Spleen (tissue), 11 donors: ENCODE measurements around the gene TET3. TPM values are rescaled to one million over a fixed set of nuclear protein-coding genes. Genes with fewer than 3 reads are reported as not detected.
A peak's percentile ranks its signal among the peaks of the same experiment; 100 is the strongest.

ENCODE experiments used
- DNase-seq: peaks from one replicate; pipeline ENCODE4 v3.0.0-alpha.2; 2020
- H3K27ac ChIP-seq, 8 donors: fragments of 200-600 bp; sonication (generic) in 7 of 8; 1 replicate in 4 of 8; 2 replicates in 4 of 8; pipeline versions ENCODE4 v1.5.0 to v1.8.0; 2016 to 2021; ENCODE audit warnings: inconsistent platforms in 4 of 8, mild to moderate bottlenecking in 4 of 8, moderate library complexity in 1 of 8
- H3K27me3 ChIP-seq, 7 donors: fragments of 200-600 bp; sonication (generic) in 6 of 7; replicated peaks in 1 of 7; 1 replicate in 4 of 7; 2 replicates in 3 of 7; pipeline versions ENCODE4 v1.5.0 to v1.8.0; 2016 to 2021; ENCODE audit warnings: inconsistent platforms in 3 of 7, mild to moderate bottlenecking in 1 of 7
- H3K36me3 ChIP-seq, 6 donors: fragments of 200-600 bp; sonication (generic) in 5 of 6; 1 replicate in 4 of 6; 2 replicates in 2 of 6; pipeline versions ENCODE4 v1.5.0 to v1.8.0; 2016 to 2021; ENCODE audit warnings: inconsistent platforms in 2 of 6
- H3K4me1 ChIP-seq, 6 donors: fragments of 200-600 bp; sonication (generic) in 5 of 6; 1 replicate in 3 of 6; 2 replicates in 3 of 6; pipeline versions ENCODE4 v1.5.0 to v1.8.0; 2016 to 2021; ENCODE audit warnings: inconsistent platforms in 3 of 6
- H3K4me3 ChIP-seq, 8 donors: fragments of 200-600 bp; sonication (generic) in 7 of 8; 1 replicate in 4 of 8; 2 replicates in 4 of 8; pipeline versions ENCODE4 v1.5.0 to v1.8.0; 2016 to 2021; ENCODE audit warnings: inconsistent platforms in 4 of 8, mild to moderate bottlenecking in 4 of 8, moderate library complexity in 2 of 8
- H3K9me3 ChIP-seq, 8 donors: fragments of 200-600 bp; sonication (generic) in 7 of 8; 1 replicate in 4 of 8; 2 replicates in 4 of 8; pipeline versions ENCODE4 v1.5.0 to v1.8.0; 2016 to 2021; ENCODE audit warnings: inconsistent platforms in 4 of 8
- CTCF ChIP-seq, 11 experiments: fragments of 200-600 bp in 7 of 11; fragments of 450-650 bp in 4 of 11; sonication (generic) in 4 of 11; IDR thresholded peaks in 8 of 11; conservative IDR thresholded peaks in 3 of 11; 1 replicate in 7 of 11; 2 replicates in 4 of 11; pipeline versions ENCODE4 v1.4.0 to v1.8.0; 2016 to 2021; ENCODE audit warnings: antibody characterized with exemption in 11 of 11, inconsistent platforms in 4 of 11, mild to moderate bottlenecking in 1 of 11
- POLR2A ChIP-seq, 3 donors: fragments of 450-650 bp; IDR thresholded peaks; one replicate each; pipeline ENCODE4 v1.5.1; 2017; ENCODE audit warnings: antibody characterized with exemption in 3 of 3, mild to moderate bottlenecking in 1 of 3
- POLR2AphosphoS5 ChIP-seq, 3 donors: sonication (generic); formaldehyde crosslinking; IDR thresholded peaks; one replicate each; pipeline ENCODE4 v1.5.1; 2017; ENCODE audit warnings: antibody characterized with exemption in 3 of 3
- WGBS, 5 donors: extraction: QIAGEN DNeasy Blood & Tissue Kit in 3 of 5; methylation state at CpG; one replicate each; pipeline versions ENCODE4 v1.1.5 to v1.1.7; 2013 to 2018; 5-methylcytosine and 5-hydroxymethylcytosine counted together
- intact Hi-C: fragments of 100-400 bp; cut with DNase I; formaldehyde crosslinking; loops from one replicate; pipeline ENCODE4 v1.15.0; 2023; ENCODE audit warnings: low total_unique reads
- polyA plus RNA-seq, 3 donors: library from polyadenylated mRNA; stranded (reverse); fragments of 200-250 nt; gene quantifications; one replicate each; pipeline ENCODE4 v1.2.1, GENCODE V29; 2013
- total RNA-seq, 7 donors: library from RNA; depleted of rRNA in 3 of 7; stranded (reverse); fragments of >200 nt in 3 of 7; fragmentation: NEBNext Ultra II Directional in 4 of 7; extraction: Animal tissue kit (Norgen Biotek cat#: 25700) in 4 of 7; gene quantifications; one replicate each; pipeline versions ENCODE4 v1.1.0 to v1.2.1, GENCODE V29; 2016 to 2021
- donor health status: healthy with polysubstance abuse.
- donor health status: DM: no; HTN: no; CAD: no; lungs with moderate emphysema.
- donor health status: DM: no; HTN: no; CAD: no.
- donor health status: Bipolar disorder and iron deficiency.
- donor health status: healthy.
- donor health status: DM: no; HTN: no; CAD: no.
- donor health status: DM: yes; HTN: yes; CAD: no.

Gene TET3
- total and polyA plus RNA-seq, 10 donors = 1.6 to 27.6 (median 19.9) TPM

- Histone ChIP-seq H3K9me3 (no peaks in the 10 kb centered on the region), H3K36me3 (peaks cover 2 to 99% (median 40%) of the 10 kb centered on the region in 6 donors), H3K27ac (no peak overlapping the region), H3K4me1 (peaks cover 0 to 76% (median 27%) of the 10 kb centered on the region in 6 donors), H3K27me3 (no peaks in the 10 kb centered on the region), H3K4me3 (no peak overlapping the region)
- TF ChIP-seq POLR2AphosphoS5 (IDR thresholded peaks at IDR 0.05) (no peak), POLR2A (IDR thresholded peaks at IDR 0.05) (no peak), CTCF (IDR thresholded peaks at IDR 0.05 in 8 of 11, conservative IDR thresholded peaks at IDR 0.05 in 3 of 11) (no peak)
- no peak for DNase-seq
- intact Hi-C loops = no loop called here
- 70 to 85% (median 72%) methylated on average over 4 of the region's 4 CpGs for WGBS, 5 donors
Observed at GRCh38 chr2:73944714-73945113, 40.0 kb upstream of the TET3 start.

- Histone ChIP-seq H3K4me1 (peaks cover 0 to 77% (median 33%) of the 10 kb centered on the region in 6 donors), H3K27ac (no peak overlapping the region), H3K4me3 (no peak overlapping the region), H3K27me3 (no peaks in the 10 kb centered on the region), H3K9me3 (no peaks in the 10 kb centered on the region), H3K36me3 (peaks cover 2 to 100% (median 48%) of the 10 kb centered on the region in 6 donors)
- no peak for DNase-seq
- intact Hi-C loops = no loop called here
- no peak for TF ChIP-seq CTCF (IDR thresholded peaks at IDR 0.05 in 8 of 11, conservative IDR thresholded peaks at IDR 0.05 in 3 of 11)
- no peak for TF ChIP-seq POLR2A (IDR thresholded peaks at IDR 0.05)
- TF ChIP-seq POLR2AphosphoS5 (IDR thresholded peaks at IDR 0.05) = no peak
- WGBS, 5 donors = 66 to 82% (median 74%) methylated on average over 1 of the region's 1 CpG
Observed at GRCh38 chr2:73946215-73946614, 38.5 kb upstream of the TET3 start.

- TF ChIP-seq CTCF (IDR thresholded peaks at IDR 0.05 in 8 of 11, conservative IDR thresholded peaks at IDR 0.05 in 3 of 11) (no peak), POLR2AphosphoS5 (IDR thresholded peaks at IDR 0.05) (no peak), POLR2A (IDR thresholded peaks at IDR 0.05) (no peak)
- DNase-seq = no peak
- H3K4me1 ChIP-seq = peaks cover 0 to 77% (median 33%) of the 10 kb centered on the region in 6 donors
- no peaks in the 10 kb centered on the region for H3K9me3 ChIP-seq
- H3K36me3 ChIP-seq = peaks cover 2 to 100% (median 53%) of the 10 kb centered on the region in 6 donors
- WGBS, 5 donors = 89 to 93% (median 90%) methylated on average over 3 of the region's 3 CpGs
- H3K27ac ChIP-seq = no peak overlapping the region
- no peaks in the 10 kb centered on the region for H3K27me3 ChIP-seq
- H3K4me3 ChIP-seq = no peak overlapping the region
- intact Hi-C loops = no loop called here
Observed at GRCh38 chr2:73946666-73947065, 38.0 kb upstream of the TET3 start.

- H3K4me1 ChIP-seq = peaks cover 0 to 78% (median 35%) of the 10 kb centered on the region in 6 donors
- intact Hi-C loops = no loop called here
Observed at GRCh38 chr2:73947412-73948018, 37.2 kb upstream of the TET3 start.

More at GRCh38 chr2:73947412-73948018, 37.2 kb upstream of the TET3 start:
- Histone ChIP-seq H3K27ac (peak overlapping the region in 2 of 8 donors; percentile 76 to 78), H3K4me3 (no peak overlapping the region), H3K9me3 (no peaks in the 10 kb centered on the region), H3K27me3 (no peaks in the 10 kb centered on the region), H3K36me3 (peaks cover 2 to 100% (median 60%) of the 10 kb centered on the region in 6 donors)
- WGBS, 5 donors = 74 to 87% (median 82%) methylated on average over 5 of the region's 5 CpGs
- DNase-seq = no peak
- TF ChIP-seq POLR2A (IDR thresholded peaks at IDR 0.05) = no peak
- TF ChIP-seq CTCF (IDR thresholded peaks at IDR 0.05 in 8 of 11, conservative IDR thresholded peaks at IDR 0.05 in 3 of 11) = no peak
- no peak for TF ChIP-seq POLR2AphosphoS5 (IDR thresholded peaks at IDR 0.05)
